Stromal cell of bone marrow (primary cell): ENCODE results near the gene CHCHD6.

Experiments
- DNase-seq: peaks from one replicate; pipeline ENCODE4 v3.0.0-alpha.2; 2012; ENCODE audit warnings: low read depth

The CHCHD6 gene

GRCh38 chr3:126959921-126960603 is 256.0 kb downstream of the CHCHD6 start:
- DNase-seq: no peak

- DNase-seq: no peak
Measured at GRCh38 chr3:126960604-126960995, 256.6 kb downstream of the CHCHD6 start.

GRCh38 chr3:126961191-126961790 is 257.3 kb downstream of the CHCHD6 start:
- peak; percentile 88 for DNase-seq

- no peak for DNase-seq
Measured at GRCh38 chr3:126961791-126962461, 257.9 kb downstream of the CHCHD6 start.

DNA sequence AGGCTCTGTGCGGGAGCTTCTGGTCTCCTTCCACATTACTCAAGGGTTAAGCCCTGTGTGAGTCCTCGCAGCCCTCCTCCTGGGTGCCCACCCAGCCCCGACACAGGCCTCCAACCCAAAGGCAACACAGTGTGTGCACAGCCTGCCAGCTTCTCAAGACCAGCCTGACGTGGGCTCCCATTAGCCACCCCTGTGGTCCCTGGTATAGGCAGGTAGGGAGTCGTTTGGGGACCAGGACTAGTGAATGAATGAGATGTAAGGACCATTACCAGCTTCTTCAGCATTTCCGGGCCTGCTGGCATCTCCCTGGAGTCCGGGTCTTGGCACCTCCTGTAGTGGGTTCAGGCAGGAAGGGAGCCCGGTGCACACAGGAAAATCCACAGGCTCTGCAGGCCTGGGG is 258.7 kb downstream of the CHCHD6 start:
- no peak for DNase-seq

DNA sequence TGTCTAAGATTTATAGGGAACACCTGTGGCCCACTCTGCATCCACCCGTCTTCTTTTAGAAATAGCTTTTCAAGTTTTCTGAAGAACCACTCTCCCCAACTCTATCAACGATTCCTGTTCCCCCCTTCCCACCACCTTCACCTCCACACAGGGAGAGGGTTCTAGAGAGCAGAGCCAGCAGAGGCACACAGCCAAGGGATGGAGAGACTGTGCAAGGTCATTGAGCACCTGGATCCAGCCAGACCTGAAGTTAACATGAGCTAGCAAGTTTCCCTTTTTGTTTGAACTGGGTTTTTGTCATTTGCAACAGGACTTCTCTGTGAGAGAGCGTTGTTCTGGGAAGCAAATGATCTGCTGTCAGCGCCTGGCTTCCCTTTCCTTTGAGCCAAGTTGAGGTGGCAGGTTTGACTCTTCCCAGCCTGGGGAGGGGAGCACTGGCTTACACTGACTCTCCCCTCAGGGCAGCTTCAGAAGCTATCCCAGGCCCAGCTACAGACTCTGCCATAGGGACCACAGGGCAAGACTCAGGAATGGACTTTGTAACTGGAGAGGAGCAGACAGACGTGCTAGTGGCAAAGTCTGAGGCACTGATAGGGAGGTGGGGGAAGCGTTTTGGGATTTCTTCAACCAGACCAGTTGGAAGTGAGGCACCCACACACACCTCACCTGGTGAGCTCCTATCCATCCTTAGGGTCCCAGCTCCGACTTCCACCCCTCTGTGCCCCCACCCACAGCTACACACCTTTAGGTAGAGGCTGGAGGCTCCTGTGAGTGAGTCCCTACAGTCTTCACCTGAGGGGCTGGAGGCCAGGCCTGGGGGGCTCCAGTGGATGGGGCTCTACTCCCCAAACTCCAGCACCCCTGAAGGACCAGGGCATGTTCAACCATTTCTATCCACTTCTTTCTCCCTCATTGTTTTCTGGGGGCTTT is 259.5 kb downstream of the CHCHD6 start:
- DNase-seq: no peak

- DNase-seq: no peak
Measured at GRCh38 chr3:126964261-126964660, 260.2 kb downstream of the CHCHD6 start.

DNA sequence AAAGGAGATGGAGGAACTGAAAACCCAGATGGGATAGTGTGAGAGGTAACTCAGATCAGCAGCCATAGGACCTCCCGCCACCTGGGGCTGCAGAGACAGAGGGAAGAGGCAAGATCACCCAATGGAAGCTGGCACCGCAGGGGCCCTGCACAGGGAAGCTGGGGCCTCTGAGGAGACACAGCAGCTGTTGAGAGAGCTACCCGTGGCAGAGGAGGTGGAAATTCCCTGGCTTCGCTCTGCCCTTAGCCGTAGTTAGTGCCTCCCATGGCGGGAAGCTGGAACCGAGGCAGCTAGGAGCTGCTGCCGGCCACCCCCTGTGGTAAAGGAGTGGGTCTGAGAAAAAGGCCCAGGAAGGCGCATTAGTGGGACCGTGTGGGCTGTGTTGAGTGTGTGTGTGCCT is 260.9 kb downstream of the CHCHD6 start:
- no peak for DNase-seq

- no peak for DNase-seq
Measured at GRCh38 chr3:126965526-126966080, 261.6 kb downstream of the CHCHD6 start.

DNA sequence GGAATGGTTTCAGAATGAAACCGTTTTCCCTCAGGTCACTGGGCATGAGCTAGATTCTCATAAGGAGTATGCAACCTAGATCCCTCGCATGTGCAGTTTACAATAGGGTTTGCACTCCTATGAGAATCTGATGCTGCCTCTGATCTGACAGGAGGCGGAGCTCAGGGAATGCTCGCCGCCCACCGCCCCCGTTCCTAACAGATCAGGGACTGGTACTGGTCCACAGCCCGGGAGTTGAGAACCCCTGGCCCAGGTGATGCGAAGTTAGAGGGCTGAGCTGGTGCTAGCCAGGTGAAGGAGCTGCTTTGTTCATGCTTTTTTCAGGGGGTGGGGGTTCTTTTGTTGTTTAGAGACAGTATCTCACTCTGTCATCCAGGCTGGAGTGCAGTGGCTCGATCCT is 263.3 kb downstream of the CHCHD6 start:
- no peak for DNase-seq

GRCh38 chr3:126968391-126969390 is 264.7 kb downstream of the CHCHD6 start:
- DNase-seq: no peak

DNA sequence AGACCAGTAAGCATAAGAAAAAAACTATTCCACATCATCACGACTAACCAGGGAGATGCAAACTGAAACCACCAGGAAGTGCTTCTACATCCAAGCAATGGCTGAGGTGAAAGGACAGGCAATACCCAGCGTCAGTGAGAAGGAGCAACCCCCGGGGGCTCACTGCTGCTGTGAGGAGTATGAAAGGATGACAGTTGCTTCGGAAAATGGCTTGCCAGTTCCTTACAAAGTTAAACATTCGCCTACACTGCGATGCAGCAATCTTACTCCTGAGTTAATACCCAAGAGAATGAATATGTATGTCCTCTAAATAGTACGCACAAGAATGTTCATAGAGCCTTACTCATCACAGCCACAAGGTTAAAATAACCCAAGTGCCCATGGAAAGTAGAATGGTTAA is 265.5 kb downstream of the CHCHD6 start:
- no peak for DNase-seq

DNA sequence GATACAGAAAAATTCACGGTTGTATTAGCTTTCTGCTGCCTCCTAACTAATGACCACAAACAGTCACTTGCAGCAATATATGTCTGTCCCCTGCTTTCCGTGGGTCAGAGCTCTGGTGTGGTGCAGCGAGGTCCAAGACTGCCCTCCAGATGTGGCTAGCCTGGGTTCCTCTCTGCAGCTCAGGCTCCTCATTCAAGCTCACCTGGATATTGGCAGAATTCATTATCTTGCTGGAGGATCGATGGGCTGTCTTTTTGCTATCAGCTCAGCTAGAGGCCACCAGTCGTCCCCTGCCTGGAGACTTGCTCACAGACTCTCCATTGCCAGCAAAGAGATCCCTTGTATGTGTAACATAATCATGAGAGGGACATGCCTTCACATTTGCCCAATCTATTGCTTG is 266.1 kb downstream of the CHCHD6 start:
- no peak for DNase-seq

DNA sequence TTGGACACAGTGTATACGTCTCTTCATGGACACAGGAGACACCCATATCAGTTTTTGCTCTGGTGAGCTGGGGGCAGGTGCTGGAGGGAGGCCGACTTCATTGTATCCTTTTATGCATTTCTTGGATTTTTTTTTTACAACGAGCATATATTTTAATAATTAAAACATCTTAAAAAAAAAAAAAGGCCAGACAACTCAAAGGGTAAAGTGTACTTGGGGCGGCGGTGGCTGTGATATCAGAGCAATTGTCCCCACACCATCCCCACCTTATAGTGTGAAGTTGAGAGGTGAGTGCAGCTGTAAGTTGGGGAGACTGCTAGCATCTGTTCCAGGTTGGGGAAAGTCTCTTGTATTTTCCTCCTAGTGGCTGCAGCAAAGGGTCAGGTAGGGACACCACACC is 266.9 kb downstream of the CHCHD6 start:
- DNase-seq: no peak

DNA sequence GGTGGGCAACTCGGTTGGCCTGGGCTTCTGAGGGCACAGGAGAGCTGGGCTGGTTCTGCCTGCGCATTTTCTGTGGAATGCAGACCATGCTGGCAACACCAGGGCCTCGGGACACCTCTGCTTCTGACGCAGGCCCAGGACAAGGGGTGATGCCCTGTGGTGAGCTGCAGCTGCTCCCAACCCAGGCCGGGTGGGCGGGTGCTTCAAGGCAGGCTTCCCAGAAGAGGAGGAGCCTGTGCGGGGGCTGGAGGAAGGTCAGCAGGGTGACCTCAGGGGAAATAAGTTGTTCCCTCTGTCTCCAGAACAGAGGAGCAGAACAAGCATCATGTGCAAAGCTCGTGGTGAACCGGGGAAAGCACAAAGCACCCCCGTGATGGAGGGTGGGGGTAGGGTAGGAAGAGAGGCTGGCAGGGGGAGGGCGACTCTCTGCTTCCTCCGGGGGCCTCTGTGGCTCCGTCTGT is 267.9 kb downstream of the CHCHD6 start:
- peak; percentile 73 for DNase-seq

DNA sequence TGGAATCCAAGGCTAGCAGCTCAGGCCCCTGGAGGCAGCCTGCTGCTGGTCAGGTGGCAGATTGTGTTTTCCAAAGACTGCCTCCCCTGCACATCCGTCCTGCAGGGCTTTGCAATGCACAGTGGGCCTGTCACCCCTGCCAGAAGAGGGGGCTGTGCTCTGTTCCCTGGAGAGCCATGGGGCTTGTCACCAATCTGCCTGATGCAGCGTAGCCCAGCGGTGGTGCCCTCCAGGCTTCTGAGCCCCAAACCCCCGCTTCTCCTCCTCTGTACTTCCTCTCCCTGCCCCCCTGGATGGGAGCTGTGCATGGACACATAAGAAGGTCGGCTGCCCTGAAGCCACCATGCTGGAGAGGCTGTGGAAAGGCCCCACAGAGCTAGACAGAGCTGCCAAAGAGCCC is 268.8 kb downstream of the CHCHD6 start:
- no peak for DNase-seq

DNA sequence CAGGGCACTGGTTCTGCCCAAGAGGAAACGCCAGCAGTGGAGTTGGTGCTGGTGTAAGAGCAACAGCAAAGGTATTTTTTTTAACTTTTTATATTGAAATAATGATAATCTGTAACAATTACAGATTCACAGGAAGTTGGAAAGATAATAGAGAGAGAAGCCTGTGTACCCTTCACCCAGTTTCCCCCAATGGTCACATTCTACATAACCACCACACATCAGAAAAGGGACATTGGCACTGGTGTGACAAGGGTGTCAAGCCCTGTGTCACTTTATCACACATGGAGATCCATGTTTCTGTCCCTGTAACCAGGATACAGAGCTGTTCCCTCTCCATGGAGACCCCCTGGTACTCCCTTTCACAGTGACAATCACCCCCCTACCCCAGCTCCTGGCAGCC is 269.8 kb downstream of the CHCHD6 start:
- no peak for DNase-seq

DNA sequence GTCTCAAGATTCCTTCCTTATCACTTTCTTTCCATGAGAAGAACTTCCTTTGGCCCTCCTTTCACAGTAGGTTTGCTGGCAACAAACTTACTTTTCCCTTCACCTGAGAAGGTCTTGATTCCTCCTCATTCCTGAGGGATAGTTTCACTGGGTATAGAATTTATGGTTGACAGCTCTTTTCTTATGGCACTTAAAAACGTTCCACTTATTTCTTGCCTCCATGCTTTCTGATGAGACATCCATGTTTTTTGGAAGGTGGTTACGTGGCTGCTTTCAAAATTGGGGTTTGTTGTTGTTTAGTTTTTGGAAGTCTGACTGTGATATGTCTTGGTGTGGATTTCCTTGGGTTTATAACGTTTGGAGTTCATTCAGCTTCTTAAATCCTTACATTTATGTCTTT is 270.7 kb downstream of the CHCHD6 start:
- DNase-seq: no peak

GRCh38 chr3:126976906-126977305 is 272.9 kb downstream of the CHCHD6 start:
- no peak for DNase-seq

- no peak for DNase-seq
Measured at GRCh38 chr3:126977821-126978220, 273.8 kb downstream of the CHCHD6 start.

- no peak for DNase-seq
Measured at GRCh38 chr3:126978291-126978690, 274.3 kb downstream of the CHCHD6 start.
